ENCODE measurements around the gene SPTBN5. TPM values are rescaled to one million over a fixed set of nuclear protein-coding genes. Genes with fewer than 3 reads are reported as not detected.
A peak's percentile ranks its signal among the peaks of the same experiment; 100 is the strongest.
"Not testable (repeated sequence)": the region's sequence is repeated elsewhere in the genome, so short reads cannot be mapped to it uniquely, and the experiment has no call there.

The SPTBN5 gene
- total and polyA plus RNA-seq, 4 donors: 1.6 to 3.5 (median 1.9) TPM

DNA sequence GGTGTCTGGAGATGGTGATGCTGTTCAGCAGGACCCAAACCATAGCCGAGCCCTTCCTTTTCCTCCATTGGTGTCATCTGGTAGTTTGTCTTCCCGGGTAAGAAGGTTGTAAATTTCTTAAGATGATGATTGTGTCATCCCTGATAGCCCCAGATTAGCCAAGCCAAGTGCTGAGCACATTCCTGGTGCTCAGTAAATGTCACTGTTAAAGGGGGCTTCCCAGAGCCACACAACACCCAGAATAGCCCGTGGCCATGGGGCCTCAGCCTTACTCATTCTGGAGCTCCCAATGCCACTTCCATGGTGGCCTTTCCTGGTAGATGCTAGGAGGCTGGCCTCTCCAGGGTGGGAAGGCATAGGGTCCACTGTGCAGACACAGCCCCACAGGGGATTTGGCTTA, 59.8 kb downstream of the SPTBN5 start:
- Histone ChIP-seq H3K36me3 (ENCODE audit: control insufficient read depth in 4 of 4, insufficient read depth in 4 of 4, low read length in 4 of 4) (peaks cover 0 to 16% (median 5%) of the 10 kb centered on the region in 4 donors), H3K4me1 (ENCODE audit: control insufficient read depth in 5 of 5, insufficient read depth in 5 of 5, low read length in 5 of 5) (peaks cover 0 to 21% (median 3%) of the 10 kb centered on the region in 5 donors), H3K9me3 (ENCODE audit: control insufficient read depth in 4 of 4, insufficient read depth in 3 of 4, low read length in 3 of 4) (no peaks in the 10 kb centered on the region), H3K27ac (ENCODE audit: low read depth in 1 of 2, low read length in 1 of 2) (no peak overlapping the region), H3K9ac (ENCODE audit: insufficient read depth in 1 of 2, low read length in 2 of 2) (no peak overlapping the region), H3K27me3 (ENCODE audit: control insufficient read depth in 3 of 3, insufficient read depth in 3 of 3, low read length in 2 of 3) (no peaks in the 10 kb centered on the region), H3K4me3 (no peak overlapping the region)
- ATAC-seq (ENCODE audit: insufficient read depth, low FRiP score) (no peak), DNase-seq (no peak)
- 70 to 87% methylated on average over 3 of the region's 3 CpGs for WGBS, 2 donors
- TF ChIP-seq, protein P1, sequence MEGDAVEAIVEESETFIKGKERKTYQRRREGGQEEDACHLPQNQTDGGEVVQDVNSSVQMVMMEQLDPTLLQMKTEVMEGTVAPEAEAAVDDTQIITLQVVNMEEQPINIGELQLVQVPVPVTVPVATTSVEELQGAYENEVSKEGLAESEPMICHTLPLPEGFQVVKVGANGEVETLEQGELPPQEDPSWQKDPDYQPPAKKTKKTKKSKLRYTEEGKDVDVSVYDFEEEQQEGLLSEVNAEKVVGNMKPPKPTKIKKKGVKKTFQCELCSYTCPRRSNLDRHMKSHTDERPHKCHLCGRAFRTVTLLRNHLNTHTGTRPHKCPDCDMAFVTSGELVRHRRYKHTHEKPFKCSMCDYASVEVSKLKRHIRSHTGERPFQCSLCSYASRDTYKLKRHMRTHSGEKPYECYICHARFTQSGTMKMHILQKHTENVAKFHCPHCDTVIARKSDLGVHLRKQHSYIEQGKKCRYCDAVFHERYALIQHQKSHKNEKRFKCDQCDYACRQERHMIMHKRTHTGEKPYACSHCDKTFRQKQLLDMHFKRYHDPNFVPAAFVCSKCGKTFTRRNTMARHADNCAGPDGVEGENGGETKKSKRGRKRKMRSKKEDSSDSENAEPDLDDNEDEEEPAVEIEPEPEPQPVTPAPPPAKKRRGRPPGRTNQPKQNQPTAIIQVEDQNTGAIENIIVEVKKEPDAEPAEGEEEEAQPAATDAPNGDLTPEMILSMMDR (IDR thresholded peaks at IDR 0.05; ENCODE audit: control extremely low read depth, extremely low read depth): no peak

DNA sequence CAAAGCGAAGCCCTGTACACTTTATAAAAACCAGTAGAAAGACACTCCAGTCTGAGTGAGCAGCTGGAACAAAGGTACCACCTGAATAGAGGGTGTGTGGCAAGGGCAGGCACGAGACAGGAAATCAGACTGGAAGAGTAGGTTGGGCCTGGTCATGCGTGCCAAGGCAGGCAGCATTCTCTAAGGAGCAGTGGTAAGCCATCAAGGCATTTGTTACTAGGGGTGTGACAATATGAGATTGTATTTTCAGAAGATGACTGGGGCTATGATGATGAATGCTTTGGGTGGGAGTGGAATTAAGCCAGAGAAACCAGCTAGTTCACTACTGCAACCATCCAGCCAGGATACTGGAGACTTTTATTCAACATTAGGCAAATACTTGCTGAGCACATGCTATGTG, 61.0 kb downstream of the SPTBN5 start:
- Histone ChIP-seq H3K9me3 (ENCODE audit: control insufficient read depth in 4 of 4, insufficient read depth in 3 of 4, low read length in 3 of 4) (no peaks in the 10 kb centered on the region), H3K9ac (ENCODE audit: insufficient read depth in 1 of 2, low read length in 2 of 2) (no peak overlapping the region), H3K36me3 (ENCODE audit: control insufficient read depth in 4 of 4, insufficient read depth in 4 of 4, low read length in 4 of 4) (peaks cover 0 to 16% (median 5%) of the 10 kb centered on the region in 4 donors), H3K27ac (ENCODE audit: low read depth in 1 of 2, low read length in 1 of 2) (peak overlapping the region in 1 of 2 donors; percentile 49), H3K27me3 (ENCODE audit: control insufficient read depth in 3 of 3, insufficient read depth in 3 of 3, low read length in 2 of 3) (no peaks in the 10 kb centered on the region), H3K4me1 (ENCODE audit: control insufficient read depth in 5 of 5, insufficient read depth in 5 of 5, low read length in 5 of 5) (peaks cover 0 to 18% (median 0%) of the 10 kb centered on the region in 5 donors), H3K4me3 (no peak overlapping the region)
- DNase-seq (no peak), ATAC-seq (ENCODE audit: insufficient read depth, low FRiP score) (no peak)
- TF ChIP-seq, protein P1 (IDR thresholded peaks at IDR 0.05; ENCODE audit: control extremely low read depth, extremely low read depth): no peak
- WGBS, 2 donors: 54 to 77% methylated on average over 3 of the region's 3 CpGs

- ATAC-seq (ENCODE audit: insufficient read depth, low FRiP score): no peak
- Histone ChIP-seq H3K4me3 (no peak overlapping the region), H3K9ac (ENCODE audit: insufficient read depth in 1 of 2, low read length in 2 of 2) (no peak overlapping the region), H3K27ac (ENCODE audit: low read depth in 1 of 2, low read length in 1 of 2) (peak overlapping the region in 1 of 2 donors; percentile 49), H3K27me3 (ENCODE audit: control insufficient read depth in 3 of 3, insufficient read depth in 3 of 3, low read length in 2 of 3) (no peaks in the 10 kb centered on the region), H3K4me1 (ENCODE audit: control insufficient read depth in 5 of 5, insufficient read depth in 5 of 5, low read length in 5 of 5) (peaks cover 0 to 20% (median 0%) of the 10 kb centered on the region in 5 donors), H3K36me3 (ENCODE audit: control insufficient read depth in 4 of 4, insufficient read depth in 4 of 4, low read length in 4 of 4) (peaks cover 0 to 15% (median 5%) of the 10 kb centered on the region in 4 donors), H3K9me3 (ENCODE audit: control insufficient read depth in 4 of 4, insufficient read depth in 3 of 4, low read length in 3 of 4) (no peaks in the 10 kb centered on the region)
- TF ChIP-seq, protein P1 (IDR thresholded peaks at IDR 0.05; ENCODE audit: control extremely low read depth, extremely low read depth): no peak
- WGBS, 2 donors: 90 to 93% methylated on average over 10 of the region's 10 CpGs
- DNase-seq: no peak
Measured at GRCh38 chr15:41832208-41832607, 61.6 kb downstream of the SPTBN5 start.

DNA sequence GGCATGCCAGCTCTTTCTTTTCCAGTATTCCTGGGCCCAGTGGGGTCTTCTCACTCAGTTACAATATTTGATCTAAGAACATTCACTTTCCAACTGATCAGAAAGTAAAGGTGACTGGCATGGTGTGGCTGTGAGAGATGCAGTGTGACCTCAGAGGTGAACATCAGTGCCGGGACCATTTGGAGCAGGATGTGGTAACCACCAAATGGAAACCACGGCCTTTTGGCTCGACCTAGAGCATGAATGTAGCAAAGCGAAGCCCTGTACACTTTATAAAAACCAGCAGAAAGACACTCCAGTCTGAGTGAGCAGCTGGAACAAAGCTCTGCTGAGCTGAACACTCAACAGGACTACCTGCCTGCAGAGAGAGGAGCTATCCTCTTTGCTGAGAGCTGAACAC, 62.6 kb downstream of the SPTBN5 start:
- not testable (repeated sequence) for DNase-seq; H3K27ac ChIP-seq (ENCODE audit: low read depth in 1 of 2, low read length in 1 of 2); H3K9ac ChIP-seq (ENCODE audit: insufficient read depth in 1 of 2, low read length in 2 of 2); H3K27me3 ChIP-seq (ENCODE audit: control insufficient read depth in 3 of 3, insufficient read depth in 3 of 3, low read length in 2 of 3); ATAC-seq (ENCODE audit: insufficient read depth, low FRiP score); H3K4me3 ChIP-seq; H3K9me3 ChIP-seq (ENCODE audit: control insufficient read depth in 4 of 4, insufficient read depth in 3 of 4, low read length in 3 of 4)
- Histone ChIP-seq H3K36me3 (ENCODE audit: control insufficient read depth in 4 of 4, insufficient read depth in 4 of 4, low read length in 4 of 4) (peaks cover 0 to 13% (median 5%) of the 10 kb centered on the region in 4 donors), H3K4me1 (ENCODE audit: control insufficient read depth in 5 of 5, insufficient read depth in 5 of 5, low read length in 5 of 5) (peaks cover 0 to 17% (median 0%) of the 10 kb centered on the region in 5 donors)
- 53 to 69% methylated on average over 4 of the region's 4 CpGs for WGBS, 2 donors

Measured in lung (tissue), 12 donors.